ENCODE measurements around the gene ZCCHC7. TPM values are rescaled to one million over a fixed set of nuclear protein-coding genes. Genes with fewer than 3 reads are reported as not detected.
"Not testable (repeated sequence)": the region's sequence is repeated elsewhere in the genome, so short reads cannot be mapped to it uniquely, and the experiment has no call there.

Gene ZCCHC7
- total RNA-seq, 1 donor from 2014 or later = 34.5 TPM

DNA sequence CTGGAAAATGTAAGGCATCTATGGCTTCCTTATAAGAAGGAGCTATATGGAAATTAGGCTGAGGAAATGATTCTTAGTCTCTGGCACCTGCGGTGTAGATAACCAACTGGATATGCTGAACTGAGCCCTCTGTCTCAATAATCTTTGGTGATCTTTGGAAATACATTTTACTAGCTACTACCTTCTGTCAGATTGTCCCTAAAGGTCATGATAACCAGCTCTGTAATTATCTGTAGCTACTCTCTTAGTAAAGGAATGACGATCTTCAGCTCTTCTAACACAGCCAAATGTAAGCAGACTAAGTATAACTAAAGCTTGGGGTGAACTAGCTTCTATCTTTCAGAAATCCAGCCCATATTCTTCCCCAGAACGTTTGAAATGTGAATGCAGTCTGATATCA, 177.2 kb downstream of the ZCCHC7 start:
- DNase-seq = no peak

DNA sequence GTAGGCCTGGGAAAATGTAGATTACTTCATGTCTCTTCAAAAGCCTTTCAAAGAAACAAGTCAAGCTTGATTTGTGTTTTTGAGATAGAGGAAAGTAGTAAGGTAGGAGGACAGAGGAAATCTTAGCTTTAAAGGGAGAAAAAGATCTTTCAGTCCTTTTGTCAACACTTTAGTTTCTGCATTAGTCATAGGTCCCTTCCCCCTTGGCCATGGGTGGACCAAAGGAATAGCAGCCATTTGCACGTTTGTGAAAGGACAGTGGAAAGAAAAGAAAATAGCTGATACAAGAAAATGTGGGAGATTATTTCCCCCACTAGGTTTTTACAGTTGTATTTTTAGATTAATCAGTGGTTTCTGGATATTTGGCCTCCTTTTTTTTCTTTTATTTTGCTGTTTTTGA, 180.2 kb downstream of the ZCCHC7 start:
- DNase-seq = no peak

DNA sequence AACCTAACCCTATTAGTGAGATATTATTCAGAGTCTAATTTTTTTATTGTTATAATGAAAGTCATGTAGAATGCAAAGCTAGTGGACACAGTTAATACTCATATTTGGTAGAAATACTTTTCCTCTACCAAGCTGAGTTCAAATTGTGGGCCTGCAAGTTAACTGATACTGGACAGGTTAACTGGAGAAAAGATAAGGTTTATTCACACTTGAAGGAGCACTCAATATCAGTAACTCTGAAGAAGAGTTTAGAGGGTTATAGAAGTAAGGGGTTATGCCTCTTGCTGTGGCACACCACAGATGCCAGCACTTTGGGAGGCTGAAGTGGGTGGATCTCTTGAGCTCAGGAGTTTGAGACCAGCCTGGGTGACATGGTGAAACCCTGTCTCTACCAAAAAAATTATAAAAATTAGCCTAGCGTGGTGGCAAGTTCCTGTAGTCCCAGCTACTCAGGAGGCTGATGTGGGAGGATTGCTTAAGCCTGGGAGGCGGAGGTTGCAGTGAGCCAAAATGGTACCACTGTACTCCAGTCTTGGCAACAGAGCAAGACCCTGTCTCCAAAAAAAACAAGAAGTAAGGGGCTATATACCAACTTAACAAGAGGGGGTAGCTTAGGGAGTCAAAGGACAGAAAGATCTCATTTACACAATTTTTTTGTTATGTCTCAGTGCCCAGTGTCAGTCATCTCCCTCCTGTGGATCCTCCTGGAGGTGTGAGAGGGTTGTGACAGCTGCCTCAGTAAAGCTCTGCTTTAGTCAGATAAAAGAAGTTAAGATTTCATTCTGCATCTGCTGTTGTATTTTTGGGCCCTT, 180.9 kb downstream of the ZCCHC7 start:
- no peak for DNase-seq

DNA sequence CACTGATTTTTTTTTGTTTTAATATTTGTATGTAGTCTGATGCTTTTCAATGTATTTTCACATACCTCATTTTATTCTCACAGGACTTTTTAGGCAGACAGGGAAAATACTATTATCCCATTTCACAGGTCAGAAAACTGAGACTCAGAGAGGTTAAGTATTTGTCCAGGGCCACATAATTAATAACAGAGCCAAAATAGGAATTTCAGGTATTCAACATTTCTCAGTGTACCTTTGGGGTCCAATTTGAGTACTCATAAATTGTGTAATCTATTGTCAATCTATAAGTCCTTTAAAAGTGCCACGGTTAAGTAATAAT, 181.4 kb downstream of the ZCCHC7 start:
- DNase-seq = no peak

DNA sequence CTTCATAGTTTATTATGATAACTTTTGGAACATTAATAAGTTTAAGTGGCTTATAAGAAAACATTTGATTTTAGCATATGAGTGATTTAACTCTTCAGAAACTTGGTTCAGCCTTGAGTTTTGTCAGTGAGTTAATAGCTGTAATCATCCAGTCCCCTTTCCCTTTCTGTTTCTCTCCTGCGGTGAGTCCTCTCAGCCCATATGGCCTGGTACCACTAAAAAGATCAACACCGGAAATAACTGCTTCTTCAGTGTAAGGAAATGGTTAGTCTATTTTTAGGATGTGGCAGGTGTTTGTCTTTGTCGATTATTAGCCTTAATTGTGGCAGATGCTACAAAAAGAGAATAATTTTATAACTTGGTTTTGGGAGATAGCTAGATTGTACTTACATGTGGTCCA, 181.9 kb downstream of the ZCCHC7 start:
- no peak for DNase-seq

DNA sequence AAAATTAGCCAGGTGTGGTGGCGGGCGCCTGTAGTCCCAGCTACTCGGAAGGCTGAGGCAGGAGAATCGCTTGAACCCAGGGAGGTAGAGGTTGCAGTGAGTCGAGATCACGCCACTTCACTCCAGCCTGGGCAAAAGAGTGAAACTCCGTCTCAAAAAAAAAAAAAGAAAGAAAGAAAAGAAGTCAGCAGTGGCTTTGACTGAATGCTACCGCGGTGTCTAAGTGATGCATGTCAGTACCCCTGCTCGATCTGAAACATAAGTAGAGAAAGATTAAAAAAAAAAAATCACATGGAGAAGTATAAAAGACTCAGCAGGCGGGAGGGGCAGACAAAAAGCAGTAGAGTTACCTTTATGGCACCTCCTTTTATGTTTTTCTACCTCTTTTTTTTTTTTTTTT, 182.9 kb downstream of the ZCCHC7 start:
- DNase-seq = not testable (repeated sequence)

DNA sequence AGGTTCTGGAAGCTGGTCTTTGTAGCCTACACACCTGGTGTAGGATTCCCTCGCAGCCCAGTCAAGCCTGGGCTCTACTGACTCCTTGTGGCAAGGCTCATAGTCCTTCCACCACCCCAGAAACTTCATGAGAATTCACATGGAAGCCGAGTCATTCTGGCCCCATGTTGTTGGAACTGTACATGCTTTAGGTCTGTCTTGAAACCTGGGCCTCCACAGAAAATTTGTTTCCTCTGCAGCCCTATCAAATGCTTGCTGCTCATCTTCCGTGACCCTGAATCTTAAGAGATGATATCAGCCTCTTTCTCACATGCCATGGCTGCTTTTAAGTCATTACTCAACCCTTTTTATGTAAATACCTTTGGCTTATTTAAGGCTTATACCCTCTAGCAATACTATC, 188.8 kb downstream of the ZCCHC7 start:
- DNase-seq = no peak

DNA sequence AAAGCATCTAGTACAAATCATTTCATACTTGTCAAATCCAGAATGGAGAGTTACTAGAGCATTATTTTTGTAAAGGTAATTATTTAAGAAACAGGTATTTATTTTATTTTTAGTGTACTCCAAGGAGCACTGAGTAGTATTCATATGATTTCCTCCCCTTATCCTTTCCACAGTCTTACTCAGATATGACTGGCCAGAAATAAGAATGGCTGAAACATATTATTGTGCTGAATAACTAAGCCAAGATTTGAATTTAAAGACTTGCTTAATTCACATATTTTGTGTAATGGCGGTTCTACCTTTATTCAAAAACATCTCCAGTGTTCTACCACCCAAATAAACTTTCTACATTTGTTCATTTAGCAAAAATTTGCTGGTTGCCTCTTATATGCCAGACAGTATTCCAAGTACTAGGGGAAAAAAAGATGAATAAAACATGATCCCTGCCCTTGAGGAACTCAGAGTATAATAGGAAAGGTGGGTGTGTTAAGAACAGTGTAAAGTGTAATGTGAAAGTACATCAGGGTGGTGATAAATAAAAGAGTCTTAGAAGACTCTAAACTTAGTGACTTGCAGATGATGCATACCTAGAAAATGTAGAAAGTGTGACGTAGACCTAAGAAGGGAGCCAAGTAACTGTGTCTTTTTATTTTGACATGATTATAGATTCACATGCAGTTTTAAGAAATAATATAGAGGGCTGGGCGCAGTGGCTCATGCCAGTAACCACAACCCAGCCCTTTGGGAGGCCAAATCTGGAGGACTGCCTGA, 191.7 kb downstream of the ZCCHC7 start:
- DNase-seq = no peak

DNA sequence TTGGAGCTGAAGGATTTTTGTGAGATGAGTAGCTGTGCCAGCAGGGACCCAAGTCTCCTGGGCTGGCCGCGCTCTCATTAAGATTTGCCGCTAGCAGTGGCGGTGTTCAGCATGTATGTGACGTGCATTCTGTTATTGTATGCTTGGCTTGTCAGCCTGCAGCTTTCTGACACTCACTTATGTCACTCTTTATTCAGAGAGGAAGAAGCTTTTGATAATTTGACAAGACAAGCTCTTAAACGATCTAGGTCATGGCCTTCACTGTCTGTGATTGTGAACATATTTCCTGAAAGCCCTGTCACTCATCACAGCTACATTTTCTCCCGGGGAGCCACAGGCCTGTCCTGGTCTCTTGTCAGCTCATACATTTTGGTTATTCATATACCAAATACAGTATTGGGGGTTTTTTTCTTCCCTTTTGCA, 203.9 kb downstream of the ZCCHC7 start:
- no peak for DNase-seq

DNA sequence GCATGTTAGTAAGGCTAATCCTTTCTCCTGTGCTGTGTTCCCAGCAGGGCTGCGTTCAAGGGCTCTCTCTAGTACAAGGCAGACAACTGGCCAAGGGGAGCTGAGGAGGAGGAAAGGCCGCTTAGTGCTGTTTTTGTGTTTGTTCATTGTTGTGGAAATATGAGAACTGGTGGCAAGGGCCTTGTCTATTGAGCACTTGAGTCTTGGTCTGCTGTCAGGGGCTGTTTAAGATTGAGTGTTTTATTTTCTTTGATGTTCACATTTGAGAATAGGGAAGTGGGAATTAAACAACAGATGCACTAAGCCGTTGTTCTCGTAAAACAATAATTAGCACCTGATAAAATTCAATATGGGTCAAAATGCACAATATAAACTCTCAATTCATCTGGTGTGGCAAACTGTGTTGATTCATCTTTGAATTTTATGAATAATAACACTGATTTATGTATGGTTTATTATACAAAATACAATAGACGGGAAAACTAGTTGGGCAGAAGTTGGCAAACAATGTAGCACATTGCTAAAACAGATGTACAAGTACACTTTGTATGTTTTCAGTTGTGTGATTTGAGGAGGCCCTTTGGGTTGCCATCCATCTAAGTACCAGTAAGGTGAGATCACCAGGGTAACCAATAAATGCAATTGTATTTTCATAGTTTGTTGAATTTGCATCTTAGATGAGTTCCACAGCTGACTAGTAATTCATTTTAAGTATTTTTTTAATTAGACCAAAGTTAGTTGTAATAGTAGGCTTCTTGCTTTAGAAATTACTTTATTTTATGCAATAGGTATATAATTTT, 204.5 kb downstream of the ZCCHC7 start:
- no peak for DNase-seq

DNA sequence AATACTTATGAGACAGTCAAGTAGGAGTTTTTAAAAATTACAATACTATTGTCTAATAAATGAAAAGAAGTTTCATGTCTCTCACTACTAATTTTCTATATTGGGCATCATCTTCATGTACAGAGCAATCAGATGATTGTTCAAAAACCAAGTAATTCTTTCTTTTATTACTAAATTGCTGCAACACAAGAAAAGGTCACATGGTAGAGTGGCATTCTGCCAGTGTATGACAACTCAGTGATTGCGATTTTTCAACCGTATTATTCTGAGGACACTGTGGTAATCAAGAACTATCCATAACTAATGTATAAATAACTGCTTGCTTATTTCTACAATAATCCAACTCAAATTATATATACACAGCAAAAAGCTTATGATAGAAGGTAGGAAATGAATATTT, 205.4 kb downstream of the ZCCHC7 start:
- no peak for DNase-seq

DNA sequence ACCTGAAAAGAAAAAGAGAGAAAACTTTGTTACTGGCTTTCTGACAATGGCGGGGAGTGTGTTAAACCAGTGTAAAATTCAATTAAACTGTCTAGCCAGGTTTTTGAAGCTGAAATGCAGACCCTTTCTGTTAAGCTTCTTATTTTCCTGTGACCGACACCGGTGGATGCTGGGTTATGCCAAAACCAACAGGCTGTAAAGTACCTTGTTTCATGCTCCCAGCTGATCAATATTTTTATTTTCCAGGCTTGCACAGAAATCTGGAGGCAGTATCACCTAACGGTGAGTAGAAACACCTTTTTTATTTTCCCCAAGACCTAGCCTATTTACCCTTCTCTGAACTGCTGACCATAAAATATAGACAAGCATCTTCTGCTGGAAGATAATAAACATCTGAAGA, 207.2 kb downstream of the ZCCHC7 start:
- no peak for DNase-seq

DNA sequence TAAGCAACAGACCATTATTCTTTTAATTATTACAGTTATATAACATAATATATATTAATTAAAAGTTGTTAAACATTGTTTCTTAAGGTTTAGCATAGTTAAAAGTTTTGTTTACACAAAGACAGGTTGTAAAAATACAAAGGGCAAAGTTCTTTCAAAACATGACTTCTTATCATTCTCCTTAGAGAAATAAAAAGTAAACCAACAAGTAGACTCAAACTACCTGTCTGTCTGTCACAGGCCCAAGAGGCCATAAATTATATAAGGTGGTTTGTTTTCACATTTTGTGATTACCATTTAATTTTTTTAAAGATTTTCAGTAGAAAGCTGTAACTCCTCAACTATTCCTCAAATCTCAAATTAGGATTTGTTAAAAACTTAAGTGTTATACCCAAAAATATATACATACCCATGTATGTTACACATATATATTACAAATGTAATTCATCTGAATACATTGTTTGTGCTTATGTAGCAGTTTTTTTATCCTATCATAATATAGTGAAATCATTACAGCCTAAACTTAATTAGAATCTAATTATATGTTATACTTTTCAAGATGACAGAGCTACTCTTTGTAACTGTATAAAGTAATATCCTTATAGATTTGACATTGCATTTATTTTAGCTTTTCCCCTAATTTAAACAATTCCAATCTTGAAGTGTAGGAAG, 208.3 kb downstream of the ZCCHC7 start:
- DNase-seq = no peak

DNA sequence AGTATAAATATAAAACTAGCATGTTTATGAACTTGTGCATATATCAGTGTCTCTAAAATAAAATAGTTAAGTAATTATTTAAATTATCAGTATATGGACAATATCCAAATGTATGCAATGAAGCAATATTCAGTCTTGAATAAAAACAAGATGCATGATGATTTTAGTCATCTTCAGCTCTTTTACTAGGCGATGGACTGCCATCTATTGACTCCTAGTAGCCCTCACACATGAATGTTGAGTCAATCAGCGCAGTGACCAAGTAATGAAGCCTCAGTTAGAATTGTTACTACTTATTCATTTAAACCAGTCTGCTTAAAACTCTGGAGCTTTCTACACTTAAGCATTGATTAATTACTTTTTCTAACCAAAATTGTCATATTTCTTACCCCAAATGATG, 209.2 kb downstream of the ZCCHC7 start:
- no peak for DNase-seq

DNA sequence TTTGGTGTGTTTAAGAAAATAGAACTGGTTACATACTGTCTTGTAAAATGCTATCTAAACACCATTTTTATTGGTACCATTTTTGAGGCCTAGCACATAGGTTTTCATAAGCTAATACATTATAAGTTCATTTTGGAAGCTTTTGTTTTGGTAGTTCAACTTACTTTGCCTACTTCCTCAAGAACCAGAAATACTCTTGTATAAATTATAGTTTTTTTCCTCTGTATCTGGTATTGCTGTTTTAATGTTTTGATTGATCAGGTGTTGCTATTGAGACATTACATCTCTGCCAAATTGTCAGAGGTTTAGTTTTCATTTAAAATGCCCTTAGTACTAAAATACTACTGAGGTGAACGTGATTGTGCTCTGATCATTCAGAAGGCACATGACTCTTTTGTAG, 211.5 kb downstream of the ZCCHC7 start:
- DNase-seq = no peak

DNA sequence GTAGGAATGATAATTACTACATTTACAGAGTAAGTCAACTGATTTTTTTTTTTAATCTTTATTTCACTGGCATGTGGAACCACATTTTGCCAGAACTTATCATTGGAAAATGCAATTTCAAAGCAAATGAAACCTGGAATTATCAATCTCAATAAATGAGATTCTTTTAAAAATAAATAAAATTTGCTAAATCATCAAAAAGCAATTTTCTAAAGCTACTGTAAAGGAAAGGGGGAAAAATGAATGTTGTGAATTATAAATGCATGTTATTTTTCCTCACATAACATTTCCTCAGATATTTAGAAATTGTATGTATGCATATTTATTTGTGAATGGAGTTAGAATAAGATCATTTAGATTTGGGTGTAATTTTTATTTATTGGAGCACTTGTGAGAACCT, 212.2 kb downstream of the ZCCHC7 start:
- no peak for DNase-seq

DNA sequence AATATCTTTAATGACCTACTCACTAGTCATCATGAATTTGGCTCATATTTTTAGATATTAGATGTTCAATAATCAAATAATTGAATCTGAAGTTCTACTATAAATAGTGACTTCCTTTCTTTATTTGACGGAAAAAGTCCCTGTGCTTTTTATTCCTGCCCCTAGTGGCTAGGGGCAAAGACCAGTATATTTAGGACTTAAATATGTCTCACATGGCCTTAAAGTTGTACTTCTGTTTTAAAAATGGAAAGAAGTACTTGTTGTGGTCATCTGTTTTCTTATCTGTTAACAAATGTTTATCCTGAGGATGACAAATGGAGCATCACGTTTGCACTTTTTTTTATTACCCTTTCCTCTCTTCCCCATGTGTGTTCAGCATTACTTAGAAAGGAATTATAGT, 212.9 kb downstream of the ZCCHC7 start:
- no peak for DNase-seq

DNA sequence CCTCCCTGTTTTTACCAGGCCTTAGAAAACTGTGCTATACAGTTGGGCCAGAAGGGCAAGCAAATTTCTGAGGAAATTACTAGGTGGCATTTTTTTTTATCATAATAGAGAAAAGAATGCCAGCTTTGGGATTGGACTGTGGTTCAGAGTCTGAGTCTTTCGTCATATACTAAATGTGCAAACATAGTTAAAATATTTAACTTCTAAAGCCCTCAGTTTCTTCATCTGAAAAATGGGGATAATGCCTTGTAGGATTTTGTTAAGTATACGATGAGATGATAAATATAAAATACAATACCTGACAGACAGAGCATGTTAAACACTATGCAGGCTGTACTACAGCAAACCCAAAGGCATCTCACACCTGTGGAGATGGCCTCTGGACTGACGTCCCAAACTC, 214.9 kb downstream of the ZCCHC7 start:
- no peak for DNase-seq

DNA sequence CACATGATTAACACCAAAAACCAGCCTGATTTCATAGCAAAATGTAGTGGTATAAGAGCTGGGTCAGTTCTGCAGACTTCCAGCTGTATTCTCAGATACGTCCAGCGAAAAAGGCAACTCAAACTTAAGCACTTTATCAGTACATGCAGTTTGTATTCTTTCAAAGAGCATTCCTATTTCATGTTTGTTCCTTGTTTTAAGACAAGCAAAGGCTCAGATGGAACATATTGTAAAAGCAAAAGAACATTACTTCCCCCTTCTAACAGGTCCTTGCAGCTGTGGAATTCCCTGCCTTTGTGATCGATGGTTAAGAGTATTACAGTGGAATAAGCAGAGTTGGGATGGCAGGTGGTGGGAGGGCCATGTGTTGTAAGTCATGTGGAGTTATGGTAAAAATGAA, 215.8 kb downstream of the ZCCHC7 start:
- no peak for DNase-seq

DNA sequence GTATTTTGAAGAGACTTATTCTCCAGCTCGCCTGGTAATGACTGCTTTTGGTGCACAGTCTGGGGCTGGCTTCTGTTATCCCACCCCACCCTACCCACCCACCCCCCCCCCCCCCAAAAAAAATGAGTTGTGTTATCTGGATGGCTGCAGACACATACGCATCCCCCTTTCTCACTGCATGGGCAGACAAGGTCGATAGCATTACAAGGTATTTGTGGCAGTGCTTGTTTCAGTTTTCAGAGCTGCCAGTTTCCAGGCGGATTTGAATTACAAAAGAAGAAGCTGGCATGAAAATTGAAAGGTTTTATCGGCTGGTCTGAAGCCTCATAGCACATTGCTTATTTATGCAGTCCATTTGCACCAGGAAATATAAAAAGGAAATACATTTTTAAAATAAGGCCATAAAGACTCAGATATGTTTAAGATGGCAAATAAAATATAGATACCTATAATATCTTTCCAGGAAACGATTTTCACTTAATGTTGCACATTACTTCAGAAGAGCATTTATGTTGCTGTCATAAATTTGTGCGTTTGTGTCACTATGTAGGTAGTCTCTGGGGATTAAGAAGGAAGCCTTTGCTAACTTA, 217.0 kb downstream of the ZCCHC7 start:
- no peak for DNase-seq

DNA sequence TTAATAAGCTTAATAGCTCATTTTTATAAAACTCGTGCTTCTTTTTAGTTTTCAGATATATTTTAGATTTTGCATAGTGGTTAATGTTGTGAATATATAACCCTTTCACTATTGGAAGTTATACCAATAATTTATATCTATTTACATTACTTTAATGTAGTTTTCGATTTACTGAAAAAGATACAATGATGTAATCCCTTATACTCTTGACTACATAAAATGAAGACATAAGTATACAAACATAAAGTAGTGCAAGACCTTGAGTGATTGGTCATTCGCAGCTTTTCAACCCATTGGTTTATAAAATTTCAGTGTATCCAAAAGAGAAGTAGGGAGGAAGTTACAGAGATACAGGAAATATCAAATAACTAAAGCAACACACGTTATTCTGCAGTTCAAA, 217.8 kb downstream of the ZCCHC7 start:
- DNase-seq = no peak

DNA sequence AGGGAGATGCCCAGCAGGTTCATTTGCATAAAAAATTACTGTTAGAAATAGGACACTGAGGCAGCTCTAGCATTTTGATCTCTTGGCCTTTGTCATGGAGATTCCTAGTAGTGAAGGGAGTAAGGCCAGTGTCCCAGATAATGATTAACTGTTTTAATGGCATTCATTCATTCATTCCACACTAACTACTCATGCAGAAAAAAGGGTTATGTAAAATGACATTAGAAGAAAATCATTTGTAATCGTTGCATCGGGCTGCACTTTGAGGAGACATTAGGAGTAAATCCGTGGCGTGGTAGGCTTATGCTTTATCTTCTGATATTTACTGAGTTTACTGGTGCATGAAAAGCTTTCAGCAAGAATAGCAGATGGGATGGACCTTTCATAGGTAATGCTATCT, 219.5 kb downstream of the ZCCHC7 start:
- no peak for DNase-seq

Measured in occipital lobe (tissue), 2 donors.